ENCODE measurements around the gene ZNF791. TPM values are rescaled to one million over a fixed set of nuclear protein-coding genes. Genes with fewer than 3 reads are reported as not detected.

Gene ZNF791
- total RNA-seq, 1 donor: 15.8 TPM

DNA sequence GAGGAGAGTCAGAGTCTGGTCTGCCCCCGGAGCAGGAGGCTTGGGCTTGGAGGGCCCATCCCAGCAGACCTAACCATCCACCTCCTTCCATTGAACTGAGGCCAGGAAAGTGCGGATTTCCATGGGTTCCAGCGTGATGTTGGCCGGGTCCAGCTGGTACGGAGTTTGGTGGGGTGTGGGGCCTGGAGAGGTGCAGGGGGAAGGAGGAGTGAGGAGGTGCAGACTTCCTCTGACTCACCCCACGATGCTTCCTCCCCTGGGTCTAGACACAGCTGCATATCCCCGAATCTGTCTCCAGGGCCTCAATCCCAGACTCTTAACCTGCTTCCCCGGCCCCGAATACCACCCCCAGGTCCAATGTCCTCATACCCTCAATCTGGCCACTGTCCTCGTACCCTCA is 35.8 kb downstream of the ZNF791 start:
- no peak overlapping the region for H3K4me3 ChIP-seq (ENCODE audit: low read depth, low read length)
- DNase-seq (ENCODE audit: low read depth): no peak
- TF ChIP-seq, protein P1, sequence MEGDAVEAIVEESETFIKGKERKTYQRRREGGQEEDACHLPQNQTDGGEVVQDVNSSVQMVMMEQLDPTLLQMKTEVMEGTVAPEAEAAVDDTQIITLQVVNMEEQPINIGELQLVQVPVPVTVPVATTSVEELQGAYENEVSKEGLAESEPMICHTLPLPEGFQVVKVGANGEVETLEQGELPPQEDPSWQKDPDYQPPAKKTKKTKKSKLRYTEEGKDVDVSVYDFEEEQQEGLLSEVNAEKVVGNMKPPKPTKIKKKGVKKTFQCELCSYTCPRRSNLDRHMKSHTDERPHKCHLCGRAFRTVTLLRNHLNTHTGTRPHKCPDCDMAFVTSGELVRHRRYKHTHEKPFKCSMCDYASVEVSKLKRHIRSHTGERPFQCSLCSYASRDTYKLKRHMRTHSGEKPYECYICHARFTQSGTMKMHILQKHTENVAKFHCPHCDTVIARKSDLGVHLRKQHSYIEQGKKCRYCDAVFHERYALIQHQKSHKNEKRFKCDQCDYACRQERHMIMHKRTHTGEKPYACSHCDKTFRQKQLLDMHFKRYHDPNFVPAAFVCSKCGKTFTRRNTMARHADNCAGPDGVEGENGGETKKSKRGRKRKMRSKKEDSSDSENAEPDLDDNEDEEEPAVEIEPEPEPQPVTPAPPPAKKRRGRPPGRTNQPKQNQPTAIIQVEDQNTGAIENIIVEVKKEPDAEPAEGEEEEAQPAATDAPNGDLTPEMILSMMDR (IDR thresholded peaks at IDR 0.05; ENCODE audit: insufficient read depth, low read length): no peak

DNA sequence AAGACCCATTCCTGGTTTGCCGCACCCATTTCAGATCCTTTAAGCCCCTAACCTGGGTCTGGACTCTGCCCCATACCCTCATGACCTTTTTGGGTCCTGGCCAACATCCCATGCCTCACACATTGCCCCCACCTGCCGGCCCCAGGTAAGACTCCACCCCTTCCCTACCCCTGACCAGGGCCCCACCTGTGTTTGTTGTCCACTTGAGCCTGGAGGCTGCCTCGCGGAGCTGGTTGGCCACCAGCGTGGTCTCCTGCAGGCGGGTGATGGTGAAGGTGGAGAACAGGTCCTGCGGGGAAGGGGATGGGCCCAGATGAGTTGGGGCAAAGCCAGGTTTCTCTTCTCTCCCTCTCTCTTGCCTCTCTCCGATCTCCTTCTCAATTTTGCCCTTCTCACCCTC is 36.3 kb downstream of the ZNF791 start:
- H3K4me3 ChIP-seq (ENCODE audit: low read depth, low read length): no peak overlapping the region
- TF ChIP-seq, protein P1 (IDR thresholded peaks at IDR 0.05; ENCODE audit: insufficient read depth, low read length): no peak
- DNase-seq (ENCODE audit: low read depth): no peak

DNA sequence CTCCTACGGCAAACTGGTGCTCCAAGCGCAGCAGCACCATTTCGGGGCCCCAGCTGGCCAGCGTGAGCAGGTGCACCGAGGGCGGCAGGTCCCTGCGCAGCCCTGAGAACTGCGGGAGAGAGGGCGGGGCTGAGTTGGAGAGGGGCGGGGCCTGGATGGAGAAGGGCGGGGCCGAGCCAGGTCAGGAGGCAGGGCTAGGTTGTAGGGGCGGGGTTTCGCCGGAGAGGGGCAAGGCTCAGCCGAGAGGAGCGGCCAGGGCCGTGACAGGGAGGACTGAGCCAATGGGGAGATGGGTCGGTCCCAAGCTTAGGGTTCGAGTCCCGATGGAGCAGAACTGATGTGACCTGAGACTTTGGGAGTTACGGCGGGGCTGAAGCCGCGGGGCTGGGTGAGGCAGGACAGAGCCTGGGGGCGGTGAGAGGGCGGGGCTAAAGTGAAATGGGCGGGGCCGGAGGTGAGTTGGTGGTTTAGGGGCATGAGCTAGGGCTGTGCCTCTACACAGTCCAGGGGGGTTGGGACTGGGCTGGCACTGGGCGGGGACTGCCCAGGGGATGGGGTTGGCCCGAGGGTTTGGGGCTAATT is 36.9 kb downstream of the ZNF791 start:
- DNase-seq (ENCODE audit: low read depth): no peak
- H3K4me3 ChIP-seq (ENCODE audit: low read depth, low read length): peak overlapping the region; percentile 9
- TF ChIP-seq, protein P1 (IDR thresholded peaks at IDR 0.05; ENCODE audit: insufficient read depth, low read length): no peak

DNA sequence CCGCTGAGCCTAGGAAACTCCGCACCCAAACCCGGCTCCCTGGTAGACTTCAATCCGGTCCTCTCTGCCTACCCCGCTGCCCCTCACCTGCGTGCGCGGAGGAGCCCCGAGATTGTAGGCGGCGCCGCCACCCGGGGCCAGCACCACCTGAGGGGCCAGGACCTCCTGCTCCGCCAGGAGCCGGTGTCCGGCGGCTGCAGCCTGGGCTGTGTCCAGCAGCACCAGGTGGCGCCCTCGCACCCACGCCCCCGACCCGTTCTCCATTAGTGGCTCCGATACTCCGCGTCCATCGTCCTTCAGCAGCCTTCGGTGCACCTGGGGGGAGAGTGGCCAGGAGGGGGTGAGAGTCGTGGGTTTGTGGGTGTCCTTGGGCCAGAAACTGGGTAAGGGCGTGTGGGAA is 37.4 kb downstream of the ZNF791 start:
- TF ChIP-seq, protein P1 (IDR thresholded peaks at IDR 0.05; ENCODE audit: insufficient read depth, low read length): no peak
- DNase-seq (ENCODE audit: low read depth): no peak
- peak overlapping the region; percentile 9 for H3K4me3 ChIP-seq (ENCODE audit: low read depth, low read length)

DNA sequence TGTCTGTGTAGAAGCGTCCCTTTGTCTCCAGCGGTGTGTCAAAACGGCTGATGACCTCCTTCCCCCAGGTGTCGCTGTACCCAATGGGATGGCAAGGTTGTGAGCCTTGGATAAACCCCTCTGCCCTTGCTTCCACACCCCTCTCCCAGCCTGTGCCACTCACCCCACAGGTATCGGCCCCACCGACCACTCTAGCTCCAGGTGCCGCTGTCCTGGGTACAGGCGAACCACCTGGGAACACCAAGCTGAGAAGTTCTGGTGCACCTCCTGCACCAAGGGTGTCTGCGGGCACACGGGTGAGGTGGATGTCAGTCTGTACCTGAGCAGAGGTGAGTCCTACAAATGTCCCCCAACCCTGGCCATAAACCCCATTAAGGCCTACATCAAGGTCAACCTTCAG is 39.2 kb downstream of the ZNF791 start:
- H3K4me3 ChIP-seq (ENCODE audit: low read depth, low read length): no peak overlapping the region
- TF ChIP-seq, protein P1 (IDR thresholded peaks at IDR 0.05; ENCODE audit: insufficient read depth, low read length): no peak
- no peak for DNase-seq (ENCODE audit: low read depth)

DNA sequence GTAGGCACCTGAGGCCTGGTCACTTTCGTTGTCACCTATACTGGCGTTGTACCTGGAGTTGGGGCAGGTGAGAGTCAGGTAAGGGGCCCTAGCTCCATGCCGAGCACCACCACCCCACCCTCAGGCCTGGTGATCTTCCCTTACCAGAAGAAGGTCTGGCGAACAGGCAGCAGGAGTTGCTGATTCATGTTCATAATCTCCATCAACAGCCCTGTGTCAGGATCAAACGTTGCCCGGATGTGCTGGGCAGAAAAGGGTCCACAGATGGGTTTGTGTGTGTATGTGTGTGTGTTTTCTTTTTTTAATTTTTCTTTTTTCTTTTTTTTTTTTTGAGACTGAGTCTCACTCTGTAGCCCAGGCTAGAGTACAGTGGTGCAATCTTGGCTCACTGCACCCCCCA is 41.5 kb downstream of the ZNF791 start:
- TF ChIP-seq, protein P1 (IDR thresholded peaks at IDR 0.05; ENCODE audit: insufficient read depth, low read length): no peak
- DNase-seq (ENCODE audit: low read depth): no peak
- H3K4me3 ChIP-seq (ENCODE audit: low read depth, low read length): no peak overlapping the region

DNA sequence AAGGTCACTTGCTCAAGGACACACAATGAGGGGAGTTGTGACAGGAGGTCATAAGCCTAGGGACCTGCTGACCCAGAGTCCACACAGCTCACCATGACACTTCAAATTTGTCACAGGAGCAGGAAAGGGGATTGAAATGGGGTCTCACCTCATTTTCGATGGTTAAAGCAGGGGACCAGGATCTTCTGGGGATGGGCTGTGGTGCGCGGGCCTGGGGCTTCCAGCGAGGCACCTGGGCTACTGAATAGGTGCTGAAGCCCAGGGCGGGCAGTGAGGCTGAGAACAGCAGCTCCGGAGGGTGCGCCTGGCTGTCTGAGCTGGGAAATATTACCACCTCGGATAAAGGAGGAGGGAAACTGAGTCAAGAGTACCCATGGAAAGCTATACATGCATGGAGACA is 44.8 kb downstream of the ZNF791 start:
- TF ChIP-seq, protein P1 (IDR thresholded peaks at IDR 0.05; ENCODE audit: insufficient read depth, low read length): no peak
- no peak for DNase-seq (ENCODE audit: low read depth)
- H3K4me3 ChIP-seq (ENCODE audit: low read depth, low read length): no peak overlapping the region
